Activated CD4-positive, alpha-beta T cell treated with anti-CD3 and anti-CD28 coated beads, Interleukin-2, amount 50 U/mL, for 24 hours (primary cell): ENCODE results near the gene TIMP1.

ENCODE experiments used
- DNase-seq, 2 donors: peaks; one replicate each; pipeline ENCODE4 v3.0.0-alpha.2; 2020; ENCODE audit warnings: low read depth in 1 of 2, low spot score in 1 of 2

The TIMP1 gene

GRCh38 chrX:47633689-47634590 is 51.7 kb downstream of the TIMP1 start:
- DNase-seq, result no peak

- no peak for DNase-seq
Measured at GRCh38 chrX:47634871-47635575, 52.8 kb downstream of the TIMP1 start.
